Cardiac septum (tissue), 1 donor: ENCODE measurements around the gene BEGAIN. TPM values are rescaled to one million over a fixed set of nuclear protein-coding genes. Genes with fewer than 3 reads are reported as not detected.

Source experiments
- DNase-seq: peaks from one replicate; pipeline ENCODE4 v3.0.0-alpha.2; 2020; ENCODE audit warnings: low spot score
- intact Hi-C: fragments of 100-400 bp; cut with DNase I; formaldehyde crosslinking; loops from one replicate; pipeline ENCODE4 v1.14.0; 2022
- total RNA-seq: library from RNA; stranded (reverse); fragmentation: NEBNext Ultra II Directional; extraction: Animal tissue kit (Norgen Biotek cat#: 25700); gene quantifications from one replicate; pipeline ENCODE4 v1.2.1, GENCODE V29; 2021
- donor health status: DM: no; HTN: no; CAD: no.

Gene BEGAIN
- total RNA-seq, 1 donor from 2014 or later = 1.2 TPM

DNA sequence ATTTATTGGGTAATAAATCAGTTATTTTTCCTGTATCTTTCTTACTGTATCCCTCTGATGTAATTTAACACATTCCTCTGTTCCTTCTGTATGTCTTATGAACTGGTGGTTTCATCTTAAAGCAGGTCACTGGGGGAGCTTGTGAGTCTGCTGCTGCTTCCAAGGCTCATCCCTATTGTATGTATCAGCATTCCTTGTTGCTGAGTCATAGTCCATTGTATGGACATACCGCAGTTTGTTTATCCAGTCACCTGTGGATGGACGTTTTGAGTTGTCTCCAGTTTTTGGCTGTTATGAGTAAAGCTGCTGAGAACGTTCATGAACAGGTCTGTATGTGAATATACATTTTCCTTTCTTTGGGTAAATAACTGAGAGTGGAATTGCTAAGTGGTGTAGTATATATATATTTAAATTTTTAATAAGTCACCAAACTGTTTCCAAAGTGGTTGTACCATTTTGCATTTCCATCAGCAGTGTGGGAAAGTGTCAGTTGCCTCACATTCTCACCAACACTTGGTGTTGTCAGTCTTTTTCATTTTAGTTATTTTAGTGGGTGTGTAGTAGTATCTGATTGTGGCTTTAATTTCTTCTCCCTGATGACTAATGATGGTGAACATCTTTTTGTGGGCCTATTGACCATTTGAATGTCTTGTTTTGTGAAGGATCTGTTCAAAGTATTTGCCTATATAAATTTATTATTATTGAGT, 82.7 kb downstream of the BEGAIN start:
- intact Hi-C loops = no loop called here
- DNase-seq = no peak

DNA sequence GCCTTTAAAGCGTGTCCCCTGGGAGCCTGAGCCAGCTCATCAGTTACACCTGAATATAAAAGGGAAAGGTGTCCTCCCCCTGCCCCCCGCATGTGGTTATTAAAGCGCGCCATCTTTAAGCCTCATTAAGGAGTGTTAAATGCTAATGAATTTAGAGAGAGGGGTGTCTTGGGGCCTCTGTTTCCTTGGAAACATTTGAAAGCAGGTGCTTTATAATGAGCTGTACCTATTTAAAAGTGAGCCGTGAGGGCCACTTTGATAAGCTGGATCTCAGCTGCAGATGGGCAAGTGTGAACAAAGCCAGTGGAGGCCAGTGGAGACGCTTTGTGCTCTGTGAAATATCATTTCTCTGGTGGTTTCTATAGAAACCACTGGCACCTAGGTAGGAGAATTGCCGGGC, 84.0 kb downstream of the BEGAIN start:
- no peak for DNase-seq
- intact Hi-C loops = no loop called here

DNA sequence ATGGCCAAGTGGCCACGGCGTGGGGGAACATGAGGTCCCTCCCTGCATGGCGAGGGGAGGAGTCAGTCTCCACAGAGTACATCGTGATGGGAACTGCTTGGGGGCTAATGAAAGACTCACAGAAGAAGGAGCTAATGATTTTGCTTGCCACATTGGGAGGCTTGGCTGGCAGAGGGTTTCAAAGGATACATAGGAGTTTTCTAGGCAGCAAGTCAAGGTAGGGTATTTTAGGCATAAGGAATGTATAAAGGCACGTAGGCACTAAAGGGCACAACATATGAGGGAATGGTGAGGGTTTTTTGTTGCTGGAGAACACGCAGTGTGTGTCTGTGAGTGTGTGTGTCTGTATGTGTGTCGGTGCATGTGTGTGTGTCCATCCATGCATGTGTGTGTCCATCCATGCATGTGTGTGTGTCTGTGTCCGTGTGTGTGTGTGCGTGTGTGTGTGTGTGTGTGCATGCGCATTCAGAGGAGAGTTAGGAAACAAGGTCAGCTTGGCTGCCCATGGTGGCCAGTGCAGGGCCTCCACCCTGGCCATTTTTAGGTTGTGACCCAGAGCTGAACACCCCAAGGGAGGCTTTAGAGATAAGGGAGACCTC, 84.5 kb downstream of the BEGAIN start:
- DNase-seq = no peak
- intact Hi-C loops = no loop called here

DNA sequence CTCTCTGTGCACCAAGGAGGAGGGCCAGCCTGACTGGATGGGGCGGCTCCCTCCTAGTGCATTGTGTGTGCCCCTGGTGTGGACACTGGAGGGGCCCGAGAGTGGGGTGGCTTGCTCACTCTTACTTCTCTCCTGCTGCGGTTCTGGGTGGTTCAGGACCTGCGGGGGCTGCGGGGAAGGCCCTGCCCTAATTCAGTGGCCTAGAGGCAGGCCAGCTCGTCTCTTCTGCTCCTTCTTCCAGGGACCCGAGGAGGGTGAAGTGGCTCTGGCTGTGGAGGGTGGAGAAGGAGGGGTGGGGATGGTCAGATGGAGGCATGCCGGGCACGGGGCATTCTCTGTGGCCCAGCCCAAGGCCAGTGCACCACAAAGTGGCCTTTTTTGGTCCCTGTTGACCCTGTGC, 87.1 kb downstream of the BEGAIN start:
- no peak for DNase-seq
- intact Hi-C loops = no loop called here

DNA sequence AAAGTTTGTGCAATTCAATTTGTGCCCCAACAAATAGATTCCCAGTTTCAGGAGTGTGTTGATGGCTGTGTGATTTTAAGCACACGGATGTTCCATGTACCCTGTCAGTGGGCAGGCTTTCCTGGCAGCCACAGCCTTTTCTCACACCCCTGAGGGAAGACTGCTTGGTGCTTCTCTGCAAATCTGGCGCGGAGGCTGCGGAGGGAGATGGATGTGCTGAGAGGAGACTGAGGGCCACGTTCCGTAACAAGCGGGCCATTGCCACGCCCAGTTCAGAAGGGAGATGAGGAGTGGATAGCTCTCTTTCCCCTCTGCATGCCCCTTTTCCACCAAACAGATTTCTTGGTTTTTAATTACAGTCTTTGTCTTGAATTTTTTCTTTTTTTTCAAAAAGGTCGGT, 89.1 kb downstream of the BEGAIN start:
- DNase-seq = no peak
- intact Hi-C loops = no loop called here

DNA sequence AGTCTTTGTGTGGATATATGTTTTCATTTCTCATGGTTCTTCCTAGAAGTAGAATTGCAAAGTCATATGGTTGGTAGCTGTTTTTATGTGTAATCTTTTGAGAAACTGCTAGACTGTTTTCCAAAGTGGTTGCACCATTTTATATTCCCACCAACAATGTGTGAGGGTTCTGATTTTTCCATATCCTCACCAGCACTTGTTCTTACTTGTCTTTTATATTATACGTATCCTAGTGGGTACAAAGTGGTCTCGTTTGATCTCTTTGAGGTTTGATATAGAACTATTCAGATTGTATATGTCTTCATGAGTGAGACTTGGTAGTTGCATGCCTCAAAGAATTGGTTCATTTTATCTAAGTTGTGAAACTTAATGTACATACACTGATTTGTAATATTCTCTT, 91.3 kb downstream of the BEGAIN start:
- DNase-seq = no peak
- intact Hi-C loops = no loop called here

DNA sequence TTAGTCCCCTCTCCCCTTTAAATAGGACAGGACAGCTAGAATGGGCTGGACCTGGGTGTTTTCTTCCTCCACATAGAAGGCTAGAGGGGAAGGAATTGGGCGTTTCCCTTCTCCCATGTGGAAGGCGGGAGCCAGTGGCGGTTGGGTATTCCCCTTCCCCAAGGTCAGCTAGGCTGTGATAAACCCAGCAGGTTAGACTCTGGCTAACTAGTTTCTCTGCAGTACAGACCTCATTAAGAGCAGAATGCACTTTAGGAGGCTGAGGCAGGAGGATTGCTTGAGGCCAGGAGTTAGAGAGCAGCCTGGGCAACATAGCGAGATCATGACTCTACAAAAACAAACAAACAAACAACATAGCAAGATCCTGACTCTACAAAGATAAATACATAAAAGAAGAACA, 92.6 kb downstream of the BEGAIN start:
- no peak for DNase-seq
- intact Hi-C loops = no loop called here

DNA sequence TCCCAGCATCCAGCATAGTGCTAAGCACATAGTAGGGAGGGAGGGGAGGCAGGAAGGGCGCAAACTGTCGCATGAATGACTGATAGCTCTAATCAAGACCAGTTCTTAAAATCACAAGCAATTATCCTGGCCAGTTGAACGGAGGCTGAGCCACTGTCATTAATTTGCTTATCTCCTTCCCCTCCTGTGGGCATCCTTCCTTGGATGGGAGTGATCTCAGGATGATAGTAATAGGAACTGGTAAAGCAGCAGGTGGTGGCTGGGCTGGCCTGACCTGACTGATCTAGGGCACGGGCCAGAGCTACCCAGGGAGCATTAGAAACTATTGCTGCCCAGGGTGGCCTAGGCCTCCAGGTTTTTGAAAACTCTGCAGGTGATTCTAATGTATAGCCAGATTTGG, 97.0 kb downstream of the BEGAIN start:
- intact Hi-C loops = no loop called here

DNA sequence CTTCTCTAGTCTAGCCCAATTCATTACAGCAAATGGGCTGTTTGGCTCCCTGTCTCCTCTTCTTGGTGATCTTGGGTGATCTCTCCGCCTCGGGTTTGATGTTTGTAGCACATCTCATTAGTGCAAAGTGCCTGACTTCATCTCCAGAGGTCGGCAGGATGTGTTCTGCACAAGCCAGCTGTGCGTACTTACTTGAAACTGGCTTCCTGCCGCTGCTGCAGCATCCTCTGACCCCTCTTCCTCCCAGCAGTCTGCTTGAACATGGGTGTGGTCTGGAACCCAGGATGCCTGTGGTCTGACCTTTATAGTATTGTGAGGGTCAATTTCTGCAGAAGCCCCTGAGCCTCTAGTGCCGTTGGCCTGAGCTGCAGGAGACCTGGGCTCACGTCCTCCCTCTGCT, 99.2 kb downstream of the BEGAIN start:
- DNase-seq = no peak
- intact Hi-C loops = no loop called here

More for the DNA sequence above, 97.0 kb downstream of the BEGAIN start:
- DNase-seq = no peak

DNA sequence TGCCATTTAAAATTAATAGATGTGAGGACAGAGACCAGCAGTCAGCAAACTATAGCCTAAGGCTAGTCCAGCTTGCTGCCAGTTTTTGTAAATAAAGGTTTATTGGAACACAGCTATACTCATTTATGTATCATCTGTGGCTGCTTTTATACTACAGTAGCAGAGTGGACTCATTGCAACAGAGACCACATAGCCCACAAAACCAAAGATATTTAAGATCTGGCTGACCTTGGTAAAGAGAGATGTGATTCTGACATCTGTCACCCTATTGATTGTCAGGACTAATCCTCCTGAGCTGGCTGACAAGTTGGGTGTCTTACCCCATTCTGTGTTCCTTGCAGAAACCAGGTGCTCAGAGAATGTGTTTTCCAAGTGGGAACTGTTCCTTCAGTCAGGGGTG, 99.9 kb downstream of the BEGAIN start:
- intact Hi-C loops = no loop called here

More for the DNA sequence above, 99.9 kb downstream of the BEGAIN start:
- DNase-seq = no peak

Other genes starting within 250 kb of the BEGAIN start
- 5.8 TPM for gene WDR25, start 210.9 kb downstream of the BEGAIN start, total RNA-seq
- gene DLK1, start 139.5 kb upstream of the BEGAIN start, total RNA-seq = 1.2 TPM
- gene MEG3, start 238.7 kb upstream of the BEGAIN start, total RNA-seq = 25.4 TPM